SK-N-SH (cell line): ENCODE measurements around the gene MGAT4A.

Source experiments
- EP300 ChIP-seq, 2 experiments: IDR thresholded peaks; 2 replicates each; pipeline versions ENCODE4 v1.4.0 to v1.6.1; 2012; ENCODE audit warnings: borderline replicate concordance in 1 of 2, low read depth in 1 of 2, low read length in 1 of 2
- FOXM1 ChIP-seq: IDR thresholded peaks from 2 replicates; pipeline ENCODE4 v1.4.0; 2012; ENCODE audit warnings: low read depth, mild to moderate bottlenecking
- GABPA ChIP-seq: IDR thresholded peaks from 2 replicates; pipeline ENCODE4 v1.4.0; 2012; ENCODE audit warnings: low read depth, mild to moderate bottlenecking
- MEF2A ChIP-seq: IDR thresholded peaks from 2 replicates; pipeline ENCODE4 v1.4.0; 2012; ENCODE audit warnings: low read depth, borderline replicate concordance
- POLR2AphosphoS5 ChIP-seq: IDR thresholded peaks from 2 replicates; pipeline ENCODE4 v1.6.1; 2012; ENCODE audit warnings: low read depth, low read length
- RAD21 ChIP-seq: IDR thresholded peaks from 2 replicates; pipeline ENCODE4 v1.6.1; 2012; ENCODE audit warnings: mild to moderate bottlenecking, low read length
- RCOR1 ChIP-seq: fragments of 150-350 bp; IDR thresholded peaks from 2 replicates; pipeline ENCODE4 v1.6.1; 2017; ENCODE audit warnings: antibody characterized with exemption, low read length
- SMC3 ChIP-seq: IDR thresholded peaks from 2 replicates; pipeline ENCODE4 v1.6.1; 2012; ENCODE audit warnings: low read depth, low read length, improper control_type of control experiment
- TAF1 ChIP-seq: IDR thresholded peaks from 2 replicates; pipeline ENCODE4 v1.6.1; 2012; ENCODE audit warnings: low read depth, mild to moderate bottlenecking, low read length, moderate library complexity, borderline replicate concordance
- YY1 ChIP-seq: IDR thresholded peaks from 2 replicates; pipeline ENCODE4 v1.4.0; 2012; ENCODE audit warnings: low read depth, mild to moderate bottlenecking
- TF ChIP-seq, protein P1 (sequence below): fragments of 200-600 bp; sonication (generic); IDR thresholded peaks from 2 replicates; pipeline ENCODE4 v1.6.1; 2017; ENCODE audit warnings: antibody characterized with exemption, mild to moderate bottlenecking, moderate library complexity

GRCh38 chr2:98676742-98677141, 54.2 kb downstream of the MGAT4A start:
- TF ChIP-seq, protein P1, sequence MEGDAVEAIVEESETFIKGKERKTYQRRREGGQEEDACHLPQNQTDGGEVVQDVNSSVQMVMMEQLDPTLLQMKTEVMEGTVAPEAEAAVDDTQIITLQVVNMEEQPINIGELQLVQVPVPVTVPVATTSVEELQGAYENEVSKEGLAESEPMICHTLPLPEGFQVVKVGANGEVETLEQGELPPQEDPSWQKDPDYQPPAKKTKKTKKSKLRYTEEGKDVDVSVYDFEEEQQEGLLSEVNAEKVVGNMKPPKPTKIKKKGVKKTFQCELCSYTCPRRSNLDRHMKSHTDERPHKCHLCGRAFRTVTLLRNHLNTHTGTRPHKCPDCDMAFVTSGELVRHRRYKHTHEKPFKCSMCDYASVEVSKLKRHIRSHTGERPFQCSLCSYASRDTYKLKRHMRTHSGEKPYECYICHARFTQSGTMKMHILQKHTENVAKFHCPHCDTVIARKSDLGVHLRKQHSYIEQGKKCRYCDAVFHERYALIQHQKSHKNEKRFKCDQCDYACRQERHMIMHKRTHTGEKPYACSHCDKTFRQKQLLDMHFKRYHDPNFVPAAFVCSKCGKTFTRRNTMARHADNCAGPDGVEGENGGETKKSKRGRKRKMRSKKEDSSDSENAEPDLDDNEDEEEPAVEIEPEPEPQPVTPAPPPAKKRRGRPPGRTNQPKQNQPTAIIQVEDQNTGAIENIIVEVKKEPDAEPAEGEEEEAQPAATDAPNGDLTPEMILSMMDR = no peak
- TF ChIP-seq POLR2AphosphoS5 (no peak), EP300 (IDR thresholded peaks at IDR 0.05; ENCODE audit: borderline replicate concordance in 1 of 2, low read depth in 1 of 2, low read length in 1 of 2) (no peak), YY1 (no peak), RAD21 (no peak), MEF2A (no peak), FOXM1 (no peak), RCOR1 (no peak), SMC3 (no peak), TAF1 (no peak), GABPA (no peak)
